Subcutaneous abdominal adipose tissue (tissue), 5 donors: Measurements from ENCODE around the gene CDK6.

Source experiments
- H3K27ac ChIP-seq: one replicate; pipeline ENCODE4 v1.7.0; 2013; ENCODE audit warnings: low read depth, mild to moderate bottlenecking, inconsistent platforms, low read length, moderate library complexity
- H3K27me3 ChIP-seq, 5 donors: one replicate each; pipeline ENCODE4 v1.7.0; 2013; ENCODE audit warnings: low read length in 5 of 5, inconsistent platforms in 1 of 5; ENCODE audit not compliant: control insufficient read depth in 5 of 5, insufficient read depth in 4 of 5
- H3K36me3 ChIP-seq, 5 donors: one replicate each; pipeline ENCODE4 v1.7.0; 2013; ENCODE audit warnings: low read length in 5 of 5; ENCODE audit not compliant: control insufficient read depth in 5 of 5, insufficient read depth in 5 of 5
- H3K4me1 ChIP-seq, 5 donors: one replicate each; pipeline ENCODE4 v1.7.0; 2013; ENCODE audit warnings: low read length in 5 of 5, mild to moderate bottlenecking in 3 of 5, moderate library complexity in 1 of 5; ENCODE audit not compliant: control insufficient read depth in 5 of 5, insufficient read depth in 5 of 5
- H3K4me3 ChIP-seq, 5 donors: one replicate each; pipeline ENCODE4 v1.7.0; 2013; ENCODE audit warnings: low read length in 5 of 5, low read depth in 1 of 5
- H3K9ac ChIP-seq, 5 donors: one replicate each; pipeline ENCODE4 v1.7.0; 2013; ENCODE audit warnings: low read length in 5 of 5, mild to moderate bottlenecking in 4 of 5, moderate library complexity in 3 of 5
- H3K9me3 ChIP-seq, 5 donors: one replicate each; pipeline ENCODE4 v1.7.0; 2013; ENCODE audit warnings: low read length in 5 of 5; ENCODE audit not compliant: control insufficient read depth in 5 of 5
- donor health status: healthy.
- donor health status: healthy.
- donor health status: healthy.
- donor health status: healthy.
- donor health status: healthy.

The CDK6 gene

DNA sequence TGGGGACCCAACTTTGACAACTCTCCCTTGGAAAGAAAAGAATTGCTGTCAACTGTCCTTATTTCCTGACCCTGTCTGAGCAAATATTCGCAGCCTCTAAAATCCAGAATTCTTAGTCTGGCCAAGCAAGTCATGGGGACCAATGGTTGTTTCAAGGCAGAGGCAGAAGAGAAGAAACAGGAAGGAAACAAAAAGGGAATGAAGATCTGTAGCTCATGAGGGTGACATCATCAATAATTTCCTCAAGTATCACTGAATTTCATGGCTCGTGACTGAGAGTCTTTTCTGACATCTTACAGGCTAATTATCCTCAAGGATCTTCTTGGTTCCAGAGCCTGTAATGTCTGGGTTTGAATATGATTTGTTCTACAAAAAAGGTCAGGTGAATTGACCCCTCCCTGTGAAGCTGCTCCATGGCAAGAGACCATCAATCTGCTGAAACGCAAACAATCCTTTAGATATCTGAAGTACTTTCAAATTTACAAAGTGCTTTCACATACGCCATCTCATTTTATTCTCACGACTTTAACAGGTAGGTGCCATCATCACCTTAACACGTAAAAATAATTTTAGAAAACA, 5.8 kb downstream of the CDK6 start:
- Histone ChIP-seq H3K27ac (no peak overlapping the region), H3K27me3 (no peaks in the 10 kb centered on the region), H3K9ac (no peak overlapping the region), H3K9me3 (no peaks in the 10 kb centered on the region), H3K4me3 (no peak overlapping the region), H3K36me3 (peaks cover 0 to 3% (median 0%) of the 10 kb centered on the region in 5 donors), H3K4me1 (peaks cover 2 to 65% (median 35%) of the 10 kb centered on the region in 5 donors)

DNA sequence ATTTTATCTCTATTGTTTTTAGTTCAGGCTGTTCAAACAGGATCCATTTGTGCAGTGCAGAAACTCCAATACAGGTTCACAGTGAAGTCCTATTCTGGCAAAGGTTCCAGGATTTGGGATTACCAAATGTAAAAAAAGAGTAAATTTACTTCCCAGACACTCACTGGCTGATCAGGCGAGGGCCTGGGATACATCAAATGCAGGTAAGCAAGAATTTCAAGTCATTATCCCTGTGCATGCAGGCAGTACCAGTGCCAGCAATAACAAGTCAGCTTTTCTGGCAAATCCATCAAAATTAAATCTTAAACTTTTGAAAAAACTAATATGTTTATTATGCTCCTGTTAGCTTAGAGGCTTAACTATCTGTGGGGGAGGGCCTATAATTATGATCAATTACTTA, 6.3 kb downstream of the CDK6 start:
- Histone ChIP-seq H3K27ac (no peak overlapping the region), H3K4me1 (peaks cover 2 to 62% (median 33%) of the 10 kb centered on the region in 5 donors), H3K9ac (no peak overlapping the region)

DNA sequence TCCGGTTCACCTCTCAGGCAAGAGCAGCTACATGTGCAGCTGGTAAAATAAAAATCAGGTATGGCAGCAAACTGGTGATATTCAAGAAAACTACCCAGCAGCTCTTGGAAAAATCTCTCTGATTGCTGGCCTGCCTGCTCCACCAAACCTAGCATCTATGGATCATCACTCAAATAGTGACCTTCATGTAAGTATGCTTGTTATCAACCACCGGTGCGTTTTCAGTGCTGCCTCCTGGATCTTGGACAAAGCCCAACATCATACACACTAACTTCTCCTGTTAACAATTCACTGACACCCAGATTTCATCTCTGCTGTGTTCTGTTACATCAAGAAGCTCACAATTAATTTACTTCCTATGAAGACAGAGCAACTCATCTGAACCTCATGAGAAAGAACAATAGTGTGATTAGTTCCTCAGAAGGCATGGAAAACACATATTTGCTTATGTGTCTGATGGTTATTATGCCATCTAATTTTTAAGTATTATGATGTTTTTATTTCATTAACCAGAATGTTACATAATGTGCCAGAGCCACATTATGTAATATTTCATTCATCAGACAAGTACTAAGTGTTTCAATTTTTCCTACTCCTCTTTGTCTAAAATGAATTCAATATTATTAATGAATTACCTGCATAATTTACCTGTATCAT, 8.8 kb downstream of the CDK6 start:
- no peaks in the 10 kb centered on the region for H3K27me3 ChIP-seq
- H3K27ac ChIP-seq, result no peak overlapping the region
- peaks cover 2 to 41% (median 29%) of the 10 kb centered on the region in 5 donors for H3K4me1 ChIP-seq

More for the DNA sequence above, 6.3 kb downstream of the CDK6 start:
- H3K9me3 ChIP-seq, result no peaks in the 10 kb centered on the region
- peaks cover 0 to 3% (median 0%) of the 10 kb centered on the region in 5 donors for H3K36me3 ChIP-seq
- H3K27me3 ChIP-seq, result no peaks in the 10 kb centered on the region
- no peak overlapping the region for H3K4me3 ChIP-seq

DNA sequence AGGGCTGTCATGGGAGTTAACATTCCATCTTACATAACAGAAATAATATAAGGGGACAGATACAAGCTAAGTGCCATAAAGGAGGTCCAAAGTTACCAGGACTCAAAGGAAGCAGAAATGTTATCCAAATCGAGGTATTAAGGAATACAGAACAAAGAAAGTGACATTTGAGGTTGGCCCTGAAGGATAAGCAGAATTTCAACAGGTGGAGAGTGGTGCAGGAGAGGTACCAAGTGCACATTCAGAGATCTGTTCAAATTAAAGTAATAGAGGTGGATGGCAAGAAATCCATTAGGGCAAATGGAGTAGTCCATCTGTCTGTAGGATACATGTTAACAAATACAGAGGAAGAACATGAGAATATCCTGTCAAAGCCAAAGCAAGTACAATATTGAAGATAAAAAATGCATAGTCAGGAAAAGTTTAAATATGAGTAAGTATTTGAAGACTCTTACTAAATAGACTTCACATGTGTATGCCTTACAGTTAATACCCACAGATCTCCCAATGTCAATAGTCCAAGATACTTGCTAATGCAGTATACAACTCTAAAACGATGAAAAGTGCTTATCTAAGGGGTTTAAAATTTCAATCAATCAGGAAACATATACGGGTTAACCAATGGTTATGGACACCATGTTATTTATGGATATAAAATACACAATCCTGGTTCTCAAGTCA, 10.0 kb downstream of the CDK6 start:
- Histone ChIP-seq H3K36me3 (peaks cover 0 to 3% (median 0%) of the 10 kb centered on the region in 5 donors), H3K4me1 (peaks cover 0 to 29% (median 17%) of the 10 kb centered on the region in 5 donors), H3K27me3 (no peaks in the 10 kb centered on the region), H3K9me3 (no peaks in the 10 kb centered on the region), H3K27ac (no peak overlapping the region), H3K9ac (no peak overlapping the region), H3K4me3 (no peak overlapping the region)

More for the DNA sequence above, 8.8 kb downstream of the CDK6 start:
- Histone ChIP-seq H3K36me3 (peaks cover 0 to 3% (median 0%) of the 10 kb centered on the region in 5 donors), H3K9ac (no peak overlapping the region), H3K9me3 (no peaks in the 10 kb centered on the region), H3K4me3 (no peak overlapping the region)

DNA sequence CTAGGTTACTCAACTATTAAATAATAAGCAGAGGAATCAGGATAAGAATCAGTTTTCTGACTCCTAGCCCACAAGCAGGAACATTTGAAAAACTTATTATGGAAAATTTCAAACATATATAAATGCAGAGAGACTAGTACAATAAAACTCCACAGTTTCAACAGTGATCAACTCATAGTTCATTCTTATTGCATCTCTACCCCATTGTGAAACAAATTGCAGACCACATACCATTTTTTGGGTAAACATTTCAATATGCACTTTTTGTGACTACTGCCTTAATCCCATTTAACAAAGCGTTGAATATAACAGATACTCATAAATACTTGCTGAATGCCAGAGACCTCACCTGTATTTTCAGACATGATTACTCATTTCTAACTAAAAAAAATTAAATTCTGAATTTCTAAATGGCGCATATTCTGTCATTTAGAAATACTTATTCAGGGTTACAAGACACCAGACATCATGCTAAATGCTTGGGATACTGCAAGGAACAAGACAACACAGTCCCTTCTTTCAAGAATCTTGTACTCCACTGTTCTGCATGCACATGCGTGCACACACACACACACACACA, 11.4 kb downstream of the CDK6 start:
- Histone ChIP-seq H3K27me3 (no peaks in the 10 kb centered on the region), H3K9ac (no peak overlapping the region), H3K4me3 (no peak overlapping the region), H3K9me3 (peaks cover 0 to 3% (median 0%) of the 10 kb centered on the region in 5 donors), H3K36me3 (no peaks in the 10 kb centered on the region), H3K27ac (no peak overlapping the region), H3K4me1 (peaks cover 0 to 15% (median 7%) of the 10 kb centered on the region in 5 donors)

DNA sequence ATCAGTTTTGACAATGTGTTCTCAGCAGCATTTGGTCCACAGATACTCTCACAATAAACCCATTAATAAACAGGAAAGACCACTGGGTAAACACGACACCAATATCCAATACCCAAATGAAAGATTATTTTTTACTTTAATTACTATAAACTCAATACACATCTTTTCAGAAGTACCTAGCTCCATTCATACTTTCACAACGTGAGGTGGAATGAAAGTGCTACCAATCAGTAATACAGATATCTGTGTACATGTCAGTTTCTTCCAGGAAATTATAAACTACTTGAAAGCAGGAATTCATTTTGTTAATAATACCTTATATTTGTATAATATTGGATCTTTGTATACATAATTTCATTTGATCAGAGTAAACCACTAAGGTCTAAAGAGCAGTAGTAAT, 11.9 kb downstream of the CDK6 start:
- Histone ChIP-seq H3K4me3 (no peak overlapping the region), H3K4me1 (peaks cover 0 to 12% (median 6%) of the 10 kb centered on the region in 5 donors), H3K9ac (no peak overlapping the region), H3K36me3 (no peaks in the 10 kb centered on the region), H3K27me3 (no peaks in the 10 kb centered on the region), H3K9me3 (peaks cover 0 to 3% (median 0%) of the 10 kb centered on the region in 5 donors), H3K27ac (no peak overlapping the region)

DNA sequence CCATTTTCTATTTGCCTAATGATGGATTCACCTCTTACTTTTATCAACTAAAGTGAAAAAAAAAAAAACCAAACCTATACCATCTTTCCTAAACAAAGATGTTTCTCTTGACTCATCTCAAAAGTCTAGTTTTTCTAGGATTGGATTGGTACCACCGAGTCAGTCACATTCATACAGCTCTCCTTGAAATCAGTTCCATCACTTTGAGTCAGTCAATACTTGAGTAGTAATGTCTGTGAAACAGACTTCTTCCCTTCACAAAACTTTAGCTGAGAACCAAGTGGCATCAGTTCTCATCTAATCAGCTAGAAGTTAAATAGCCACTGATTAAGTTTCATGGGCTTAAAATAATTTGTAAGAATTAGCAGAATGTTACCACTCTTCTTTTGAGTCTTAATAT, 13.3 kb downstream of the CDK6 start:
- no peaks in the 10 kb centered on the region for H3K27me3 ChIP-seq
- no peak overlapping the region for H3K27ac ChIP-seq
- H3K36me3 ChIP-seq, result no peaks in the 10 kb centered on the region
- H3K4me1 ChIP-seq, result peaks cover 0 to 12% (median 3%) of the 10 kb centered on the region in 5 donors
- peaks cover 0 to 3% (median 0%) of the 10 kb centered on the region in 5 donors for H3K9me3 ChIP-seq
- H3K4me3 ChIP-seq, result no peak overlapping the region
- no peak overlapping the region for H3K9ac ChIP-seq

DNA sequence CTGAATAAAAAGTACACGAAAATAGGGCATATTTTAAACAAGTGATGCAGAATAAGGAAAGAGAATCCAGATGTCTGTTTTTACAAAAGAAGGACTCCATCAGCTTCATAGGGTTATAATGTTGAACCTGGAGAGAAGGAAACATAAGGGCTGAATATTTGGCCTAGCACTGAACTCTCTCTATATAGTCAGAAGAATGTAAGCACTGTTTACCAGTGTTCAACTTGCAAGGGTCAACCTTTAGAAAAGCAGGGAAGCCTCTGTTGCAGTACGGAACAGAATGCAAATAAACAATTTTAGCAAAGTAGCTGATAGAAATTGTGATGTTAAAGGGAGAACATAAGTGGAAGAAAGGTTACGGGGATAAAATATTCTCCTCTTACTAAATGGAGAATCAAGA, 16.2 kb downstream of the CDK6 start:
- H3K36me3 ChIP-seq, result no peaks in the 10 kb centered on the region
- H3K4me3 ChIP-seq, result no peak overlapping the region
- peaks cover 0 to 5% (median 0%) of the 10 kb centered on the region in 5 donors for H3K4me1 ChIP-seq
- no peak overlapping the region for H3K9ac ChIP-seq
- peaks cover 0 to 10% (median 0%) of the 10 kb centered on the region in 5 donors for H3K9me3 ChIP-seq
- H3K27me3 ChIP-seq, result no peaks in the 10 kb centered on the region
- H3K27ac ChIP-seq, result no peak overlapping the region

DNA sequence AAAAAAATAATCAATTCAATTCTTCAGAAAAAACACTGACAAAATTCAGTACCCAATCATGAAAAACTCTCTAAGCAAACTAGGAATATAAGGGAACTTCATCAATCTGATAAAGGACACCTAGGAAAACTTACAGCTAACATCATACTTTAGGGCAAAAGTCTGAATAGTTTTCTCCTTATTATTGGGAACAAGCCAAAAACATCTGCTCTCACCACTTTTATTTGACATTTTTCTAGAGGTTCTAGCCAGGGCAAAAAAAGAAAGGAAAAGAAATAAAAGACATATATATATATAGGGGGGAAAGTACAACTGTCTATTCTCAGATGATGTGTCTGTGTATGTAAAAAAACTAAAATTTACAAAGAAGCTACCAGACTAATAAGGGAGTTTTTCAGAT, 19.0 kb downstream of the CDK6 start:
- Histone ChIP-seq H3K4me1 (peaks cover 0 to 9% (median 0%) of the 10 kb centered on the region in 5 donors), H3K27me3 (no peaks in the 10 kb centered on the region), H3K9me3 (peaks cover 0 to 10% (median 0%) of the 10 kb centered on the region in 5 donors), H3K36me3 (no peaks in the 10 kb centered on the region), H3K9ac (no peak overlapping the region), H3K27ac (no peak overlapping the region), H3K4me3 (no peak overlapping the region)

DNA sequence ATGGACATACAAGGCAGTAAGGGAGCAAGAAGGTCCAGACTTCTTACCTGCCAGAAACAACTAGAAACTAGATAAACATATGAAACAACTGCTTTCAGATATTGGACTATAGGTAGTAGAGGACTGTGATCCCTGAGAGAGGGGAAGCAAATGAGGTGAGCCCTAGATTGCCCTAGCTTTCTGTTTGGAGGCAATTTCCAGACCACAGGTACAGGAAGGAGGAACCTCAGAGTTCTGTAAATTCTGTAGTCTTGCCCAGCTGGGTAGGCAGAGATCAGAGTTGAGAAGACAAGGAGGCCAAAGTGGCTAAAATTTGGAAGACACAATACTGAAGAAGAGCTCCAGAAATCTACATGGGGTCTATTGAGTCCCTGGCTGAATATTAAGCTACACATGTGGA, 21.0 kb downstream of the CDK6 start:
- no peaks in the 10 kb centered on the region for H3K27me3 ChIP-seq
- no peak overlapping the region for H3K4me3 ChIP-seq
- peaks cover 0 to 10% (median 0%) of the 10 kb centered on the region in 5 donors for H3K9me3 ChIP-seq
- no peaks in the 10 kb centered on the region for H3K36me3 ChIP-seq
- peaks cover 0 to 9% (median 0%) of the 10 kb centered on the region in 5 donors for H3K4me1 ChIP-seq
- H3K27ac ChIP-seq, result no peak overlapping the region
- H3K9ac ChIP-seq, result no peak overlapping the region
